ENCODE measurements around the gene HPCAL1. TPM values are rescaled to one million over a fixed set of nuclear protein-coding genes. Genes with fewer than 3 reads are reported as not detected.

The HPCAL1 gene
- total RNA-seq, 4 donors from 2014 or later: 26.4 to 45.7 (median 36.9) TPM

DNA sequence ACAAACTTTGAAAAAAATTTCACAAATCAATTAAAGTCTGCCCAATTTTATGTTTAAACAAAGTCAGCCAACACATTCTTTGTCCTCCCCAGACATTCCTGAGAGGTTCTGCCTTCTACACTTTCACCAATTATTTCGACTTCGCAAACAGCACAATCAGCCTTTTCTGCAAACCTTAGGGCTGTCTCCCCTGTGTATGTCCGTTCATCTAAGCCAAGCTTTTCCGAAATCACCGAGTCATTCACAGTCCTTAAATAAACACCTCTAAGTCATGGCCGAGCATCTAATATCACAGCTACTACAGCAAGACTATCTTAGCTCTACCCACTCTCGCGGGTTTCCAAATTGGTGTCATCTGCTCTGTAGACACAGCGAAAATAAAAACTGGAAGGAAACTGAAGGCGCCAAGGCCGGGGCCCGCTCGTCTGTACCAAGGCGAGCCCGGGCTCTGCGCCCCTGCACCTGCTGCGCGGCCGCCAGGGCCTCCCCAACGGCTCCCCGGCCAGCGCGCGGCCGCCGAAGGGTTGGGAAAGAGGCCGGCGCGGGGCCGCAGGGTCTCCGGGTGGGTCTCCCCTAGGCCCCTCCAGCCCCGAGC is 144.7 kb downstream of the HPCAL1 start:
- TF ChIP-seq POLR2A (IDR thresholded peaks at IDR 0.05): no peak
- TF ChIP-seq, protein P1, sequence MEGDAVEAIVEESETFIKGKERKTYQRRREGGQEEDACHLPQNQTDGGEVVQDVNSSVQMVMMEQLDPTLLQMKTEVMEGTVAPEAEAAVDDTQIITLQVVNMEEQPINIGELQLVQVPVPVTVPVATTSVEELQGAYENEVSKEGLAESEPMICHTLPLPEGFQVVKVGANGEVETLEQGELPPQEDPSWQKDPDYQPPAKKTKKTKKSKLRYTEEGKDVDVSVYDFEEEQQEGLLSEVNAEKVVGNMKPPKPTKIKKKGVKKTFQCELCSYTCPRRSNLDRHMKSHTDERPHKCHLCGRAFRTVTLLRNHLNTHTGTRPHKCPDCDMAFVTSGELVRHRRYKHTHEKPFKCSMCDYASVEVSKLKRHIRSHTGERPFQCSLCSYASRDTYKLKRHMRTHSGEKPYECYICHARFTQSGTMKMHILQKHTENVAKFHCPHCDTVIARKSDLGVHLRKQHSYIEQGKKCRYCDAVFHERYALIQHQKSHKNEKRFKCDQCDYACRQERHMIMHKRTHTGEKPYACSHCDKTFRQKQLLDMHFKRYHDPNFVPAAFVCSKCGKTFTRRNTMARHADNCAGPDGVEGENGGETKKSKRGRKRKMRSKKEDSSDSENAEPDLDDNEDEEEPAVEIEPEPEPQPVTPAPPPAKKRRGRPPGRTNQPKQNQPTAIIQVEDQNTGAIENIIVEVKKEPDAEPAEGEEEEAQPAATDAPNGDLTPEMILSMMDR (IDR thresholded peaks at IDR 0.05): no peak
- 28 to 37% methylated on average over 22 to 32 of the region's 32 CpGs for WGBS, 2 donors
- DNase-seq (ENCODE audit: low spot score in 2 of 2): no peak
- peak overlapping the region; percentile 55 for H3K4me3 ChIP-seq (ENCODE audit: low read depth, poor library complexity, severe bottlenecking)
- intact Hi-C loops (cut with DNase I; ENCODE audit: low total_unique reads): no loop called here

DNA sequence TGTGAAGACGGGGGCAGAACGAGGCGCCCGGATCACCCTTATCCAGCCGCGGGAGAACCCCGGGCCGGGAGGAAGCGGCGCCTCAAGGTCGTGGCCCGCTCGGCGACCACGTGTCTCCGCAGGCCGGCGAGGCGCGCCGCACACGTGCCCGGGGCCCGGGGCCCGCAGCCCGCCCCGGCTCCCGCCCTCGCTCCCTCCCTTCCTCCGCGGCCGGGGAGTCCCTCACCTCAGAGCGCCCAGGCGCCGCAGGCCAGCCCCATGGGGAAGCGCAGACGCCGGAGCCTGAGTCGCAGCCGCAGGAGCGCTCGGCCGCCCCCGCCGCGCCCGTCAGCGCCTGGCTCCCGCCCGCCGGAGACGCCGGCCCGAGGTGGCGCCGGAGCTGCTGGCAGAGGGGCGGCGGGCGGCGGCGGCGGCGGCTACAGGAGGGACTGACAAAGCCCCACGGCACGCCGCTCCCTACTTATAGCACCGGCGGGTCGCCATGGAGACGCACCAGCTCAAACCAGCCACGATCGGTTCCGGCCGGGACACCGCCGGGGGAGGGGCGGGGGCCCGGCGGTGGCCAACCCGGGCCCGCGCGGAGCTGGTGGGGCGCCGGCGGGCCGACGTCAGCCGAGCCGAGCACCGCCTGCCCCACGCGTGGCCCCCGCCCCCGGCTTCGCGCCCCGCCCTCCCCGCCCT is 145.3 kb downstream of the HPCAL1 start, which contains the start of gene ODC1:
TSS of gene ODC1 (minus strand) at position 433 of the 681 bp plus-strand sequence. CDS start 3,295 bp downstream, outside the sequence.
- TF ChIP-seq POLR2A (IDR thresholded peaks at IDR 0.05): peak in 1 of 2 donors; percentile 23
- TF ChIP-seq, protein P1 (IDR thresholded peaks at IDR 0.05): no peak
- intact Hi-C loops (cut with DNase I; ENCODE audit: low total_unique reads): no loop called here
- H3K4me3 ChIP-seq (ENCODE audit: low read depth, poor library complexity, severe bottlenecking): peak within 1 kb of the TSS; percentile 55
- 2% methylated on average over 48 of the region's 99 CpGs; no CpG with 5 or more reads in 1 of the 2 donors for WGBS, 2 donors
- DNase-seq (ENCODE audit: low spot score in 2 of 2): peak; percentile 92 to 98

DNA sequence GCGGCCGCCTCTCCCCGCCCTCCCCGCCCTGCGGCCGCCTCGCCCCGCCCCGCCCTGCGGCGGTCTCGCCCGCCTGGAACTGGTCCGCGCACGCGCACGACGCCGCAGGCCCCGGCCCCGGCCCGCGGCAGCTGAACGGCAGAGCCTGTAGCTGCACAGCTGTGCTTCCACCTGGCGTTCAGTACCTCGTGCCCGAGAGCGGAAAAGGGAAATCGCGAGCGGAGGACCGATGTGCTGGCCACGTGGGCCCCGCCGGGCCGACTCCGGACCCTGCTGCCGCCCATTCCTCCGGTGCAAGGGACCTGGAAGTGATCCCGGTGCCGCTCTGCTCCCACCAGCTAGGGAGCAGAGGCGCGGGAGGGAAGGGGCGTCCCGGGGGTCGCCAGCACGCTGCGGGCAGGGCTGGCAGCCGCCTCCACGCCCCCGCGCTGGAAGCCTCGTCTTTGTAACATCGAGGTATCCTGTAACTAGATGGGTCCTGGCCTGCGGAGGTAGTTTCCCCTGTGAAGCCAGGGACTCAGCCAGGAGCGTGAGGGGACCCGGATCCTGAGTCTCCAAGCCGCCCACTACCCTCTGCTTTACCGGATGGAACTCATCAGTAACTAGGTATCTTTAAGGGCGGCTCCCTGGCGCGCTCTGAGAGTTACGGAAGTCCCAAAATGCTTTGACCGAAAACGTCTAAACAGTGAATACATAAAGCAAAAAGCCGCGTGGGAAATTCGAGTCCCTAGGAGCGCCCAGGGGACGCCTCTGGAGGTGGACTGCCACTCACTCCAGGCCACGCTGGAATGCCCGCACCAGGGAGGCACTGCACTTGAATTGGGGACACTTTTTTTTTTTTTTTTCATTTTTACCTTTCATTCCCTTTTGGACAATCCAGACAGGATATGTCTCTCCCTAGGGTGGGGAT is 146.1 kb downstream of the HPCAL1 start:
- 4 to 7% methylated on average over 38 to 39 of the region's 73 CpGs for WGBS, 2 donors
- intact Hi-C loops (cut with DNase I; ENCODE audit: low total_unique reads): no loop called here
- no peak for TF ChIP-seq POLR2A (IDR thresholded peaks at IDR 0.05)
- TF ChIP-seq, protein P1 (IDR thresholded peaks at IDR 0.05): no peak

DNA sequence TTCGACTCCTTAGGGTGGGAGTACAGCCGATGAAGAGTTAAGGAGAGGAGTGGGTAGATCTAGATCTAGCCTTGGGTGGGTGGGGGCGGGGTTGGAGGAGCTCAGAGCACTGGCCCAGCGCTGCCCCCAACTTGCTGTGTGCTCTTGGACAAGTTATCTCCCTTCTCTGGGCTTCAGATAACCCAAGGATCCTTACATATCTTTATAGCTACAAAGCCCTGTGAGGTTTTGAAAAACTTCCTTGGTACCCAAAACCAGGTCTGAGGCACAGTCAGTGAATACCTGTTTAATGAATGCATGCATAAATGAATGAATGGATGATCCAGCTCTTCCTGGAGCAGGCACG is 146.8 kb downstream of the HPCAL1 start:
- no peak overlapping the region for H3K4me3 ChIP-seq (ENCODE audit: low read depth, poor library complexity, severe bottlenecking)
- no peak for DNase-seq (ENCODE audit: low spot score in 2 of 2)
- TF ChIP-seq POLR2A (IDR thresholded peaks at IDR 0.05): no peak
- TF ChIP-seq, protein P1 (IDR thresholded peaks at IDR 0.05): no peak
- intact Hi-C loops (cut with DNase I; ENCODE audit: low total_unique reads): no loop called here
- WGBS, 2 donors: 59 to 66% methylated on average over 5 of the region's 5 CpGs

More for the DNA sequence above, 146.1 kb downstream of the HPCAL1 start:
- H3K4me3 ChIP-seq (ENCODE audit: low read depth, poor library complexity, severe bottlenecking): peak overlapping the region; percentile 45
- peak; percentile 76 to 96 for DNase-seq (ENCODE audit: low spot score in 2 of 2)

DNA sequence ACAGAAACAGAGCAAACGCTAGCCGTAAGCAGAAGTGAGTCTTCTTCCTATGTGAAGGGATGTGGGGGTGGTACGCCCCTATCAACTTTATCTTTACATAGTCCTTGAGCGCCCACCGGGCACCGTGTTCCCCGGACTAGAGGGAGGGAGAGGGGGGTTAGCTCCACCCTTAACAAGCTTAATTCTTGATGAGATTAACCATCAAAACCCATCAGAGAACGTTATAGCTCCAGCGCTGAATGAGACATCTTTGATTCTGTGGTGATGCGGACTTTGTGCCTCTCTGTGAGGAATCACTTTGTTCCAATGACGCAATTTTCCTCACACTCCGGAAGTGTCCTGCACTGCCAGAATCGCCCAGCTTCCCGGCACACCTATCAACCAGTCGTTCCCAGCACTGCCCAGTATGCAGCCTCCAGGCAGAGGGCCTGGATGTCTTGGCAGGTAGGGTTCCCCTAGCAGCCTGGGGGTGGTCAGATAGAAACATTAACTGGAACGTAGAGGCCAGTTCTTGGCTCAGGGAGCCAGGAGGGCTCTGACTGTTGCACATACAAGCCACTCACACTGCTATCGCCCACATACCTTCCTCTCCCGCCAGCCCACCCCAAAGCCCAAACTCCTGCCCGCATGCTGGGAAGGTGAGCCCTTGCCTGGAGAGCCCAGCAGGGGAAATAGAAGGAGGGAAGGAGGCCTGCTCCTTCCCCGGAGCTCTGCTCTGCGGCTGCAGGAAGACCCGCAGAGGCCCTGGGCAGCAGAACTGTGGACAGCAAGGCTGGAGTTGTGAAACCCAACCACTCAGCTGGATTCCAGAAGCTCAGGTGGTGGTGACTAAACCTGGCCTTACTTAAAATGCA is 147.4 kb downstream of the HPCAL1 start:
- no peak overlapping the region for H3K4me3 ChIP-seq (ENCODE audit: low read depth, poor library complexity, severe bottlenecking)
- TF ChIP-seq POLR2A (IDR thresholded peaks at IDR 0.05): no peak
- TF ChIP-seq, protein P1 (IDR thresholded peaks at IDR 0.05): no peak
- 84 to 88% methylated on average over 22 of the region's 22 CpGs for WGBS, 2 donors
- DNase-seq (ENCODE audit: low spot score in 2 of 2): no peak
- intact Hi-C loops (cut with DNase I; ENCODE audit: low total_unique reads): no loop called here

Data from lower leg skin (tissue), 4 donors.